Activated T-helper 17 cell treated with anti-CD3 and anti-CD28 coated beads, Interleukin-2, amount 50 U/mL, for 72 hours (primary cell): ENCODE results near the gene COMMD1. TPM values are rescaled to one million over a fixed set of nuclear protein-coding genes. Genes with fewer than 3 reads are reported as not detected.
"Not testable (repeated sequence)": the region's sequence is repeated elsewhere in the genome, so short reads cannot be mapped to it uniquely, and the experiment has no call there.

ENCODE experiments used
- ATAC-seq: fragments of 150-1000 bp; cut with Tn5 transposase; replicated peaks from 2 replicates; pipeline ENCODE4 v1.10.0; 2021; ENCODE audit warnings: mild to moderate bottlenecking, moderate library complexity
- H3K27ac Mint-ChIP-seq: one replicate; pipeline ENCODE4 v1.8.0; 2022; ENCODE audit warnings: mixed read lengths
- H3K27me3 Mint-ChIP-seq: one replicate; pipeline ENCODE4 v1.8.0; 2022; ENCODE audit warnings: mixed read lengths
- H3K36me3 Mint-ChIP-seq: one replicate; pipeline ENCODE4 v1.8.0; 2022; ENCODE audit warnings: low read depth, mild to moderate bottlenecking, mixed read lengths
- H3K4me1 Mint-ChIP-seq: one replicate; pipeline ENCODE4 v1.8.0; 2022; ENCODE audit warnings: mixed read lengths
- H3K4me3 Mint-ChIP-seq: one replicate; pipeline ENCODE4 v1.8.0; 2022; ENCODE audit warnings: mild to moderate bottlenecking, mixed read lengths
- H3K9me3 Mint-ChIP-seq: one replicate; pipeline ENCODE4 v1.8.0; 2022; ENCODE audit warnings: mixed read lengths
- total RNA-seq, 2 donors: library from RNA; stranded (reverse); gene quantifications; one replicate each; pipeline ENCODE4 v1.2.3, GENCODE V29; 2022

Gene COMMD1
- total RNA-seq, 2 donors from 2014 or later: 17.7 to 27.0 TPM

DNA sequence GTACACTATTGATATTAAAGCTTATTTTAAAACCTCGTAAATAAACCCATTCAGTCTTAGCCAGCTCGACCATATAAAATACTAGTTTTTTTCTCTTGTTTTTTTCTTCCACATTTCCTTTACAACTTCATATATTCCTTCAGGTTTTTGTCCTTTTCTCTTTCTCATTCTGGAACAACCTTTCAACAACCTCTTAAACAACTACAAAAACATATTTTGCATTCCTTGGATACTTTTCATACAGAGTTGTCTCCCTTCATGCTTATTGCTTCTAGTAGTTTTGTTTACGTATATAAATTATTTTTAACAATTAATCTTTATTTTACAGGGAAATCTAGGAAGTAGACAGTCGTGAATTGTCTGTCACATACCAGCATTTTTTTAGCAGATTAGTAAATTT is 41.2 kb downstream of the COMMD1 start:
- no peaks in the 10 kb centered on the region for H3K27me3 Mint-ChIP-seq
- no peaks in the 10 kb centered on the region for H3K9me3 Mint-ChIP-seq
- H3K27ac Mint-ChIP-seq: no peak overlapping the region
- H3K4me1 Mint-ChIP-seq: peaks cover 6% of the 10 kb centered on the region
- H3K4me3 Mint-ChIP-seq: no peak overlapping the region
- ATAC-seq: no peak
- no peaks in the 10 kb centered on the region for H3K36me3 Mint-ChIP-seq

DNA sequence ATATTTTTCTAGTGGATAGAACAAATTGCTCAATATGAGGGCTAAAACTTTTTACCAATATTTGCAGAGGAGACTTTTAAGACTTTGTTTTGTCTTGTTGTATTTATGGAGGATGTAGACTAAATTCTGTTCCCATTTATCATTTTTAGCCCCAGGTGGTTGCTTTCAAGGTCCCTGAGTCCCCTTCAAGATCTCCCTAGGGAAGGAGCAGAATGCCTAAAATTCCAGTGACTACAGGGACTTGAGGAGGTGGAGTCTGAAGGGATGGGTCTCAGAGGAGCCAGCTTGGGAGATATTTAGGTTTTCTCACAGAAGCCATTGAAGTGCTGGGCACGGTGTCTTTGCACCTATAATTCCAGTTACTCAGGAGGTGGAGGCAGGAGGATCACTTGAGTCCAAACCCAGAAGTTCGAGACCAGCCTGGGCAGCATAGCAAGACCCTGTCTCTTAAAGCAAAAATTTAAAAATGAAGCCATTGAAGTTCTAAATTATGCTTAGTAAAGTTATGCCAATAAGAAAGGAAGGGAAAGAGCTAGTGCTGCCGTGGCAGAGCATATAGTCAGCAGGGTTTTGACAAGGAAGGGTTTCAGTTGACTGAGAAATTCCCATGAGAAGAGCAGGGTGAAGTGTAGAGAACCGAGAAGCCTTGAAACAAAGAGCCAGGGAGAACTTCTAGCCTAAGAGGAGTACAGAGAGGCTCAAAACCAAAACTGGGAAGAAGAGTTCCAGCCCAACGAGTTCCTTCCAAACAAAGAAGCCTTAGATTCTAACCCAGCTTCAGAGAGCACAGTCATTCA is 43.4 kb downstream of the COMMD1 start:
- Mint-ChIP-seq H3K36me3 (no peaks in the 10 kb centered on the region), H3K4me1 (no peaks in the 10 kb centered on the region), H3K9me3 (no peaks in the 10 kb centered on the region), H3K4me3 (no peak overlapping the region), H3K27ac (no peak overlapping the region), H3K27me3 (no peaks in the 10 kb centered on the region)
- ATAC-seq: no peak

DNA sequence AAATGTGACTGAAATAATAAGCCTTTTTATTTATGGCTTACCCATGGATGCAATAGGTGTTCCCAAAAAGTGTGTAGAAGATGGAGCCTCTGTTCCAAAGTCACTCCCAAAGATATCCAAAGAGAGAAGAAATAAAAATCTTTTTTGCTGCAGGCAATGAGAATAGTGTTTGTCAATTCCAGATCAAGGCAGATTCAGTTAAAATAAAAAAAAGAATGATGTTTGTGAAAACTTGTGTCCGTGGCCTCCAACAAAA is 43.9 kb downstream of the COMMD1 start:
- H3K36me3 Mint-ChIP-seq: no peaks in the 10 kb centered on the region
- H3K4me1 Mint-ChIP-seq: no peaks in the 10 kb centered on the region
- H3K27ac Mint-ChIP-seq: no peak overlapping the region
- H3K4me3 Mint-ChIP-seq: no peak overlapping the region
- no peak for ATAC-seq
- no peaks in the 10 kb centered on the region for H3K27me3 Mint-ChIP-seq
- no peaks in the 10 kb centered on the region for H3K9me3 Mint-ChIP-seq

DNA sequence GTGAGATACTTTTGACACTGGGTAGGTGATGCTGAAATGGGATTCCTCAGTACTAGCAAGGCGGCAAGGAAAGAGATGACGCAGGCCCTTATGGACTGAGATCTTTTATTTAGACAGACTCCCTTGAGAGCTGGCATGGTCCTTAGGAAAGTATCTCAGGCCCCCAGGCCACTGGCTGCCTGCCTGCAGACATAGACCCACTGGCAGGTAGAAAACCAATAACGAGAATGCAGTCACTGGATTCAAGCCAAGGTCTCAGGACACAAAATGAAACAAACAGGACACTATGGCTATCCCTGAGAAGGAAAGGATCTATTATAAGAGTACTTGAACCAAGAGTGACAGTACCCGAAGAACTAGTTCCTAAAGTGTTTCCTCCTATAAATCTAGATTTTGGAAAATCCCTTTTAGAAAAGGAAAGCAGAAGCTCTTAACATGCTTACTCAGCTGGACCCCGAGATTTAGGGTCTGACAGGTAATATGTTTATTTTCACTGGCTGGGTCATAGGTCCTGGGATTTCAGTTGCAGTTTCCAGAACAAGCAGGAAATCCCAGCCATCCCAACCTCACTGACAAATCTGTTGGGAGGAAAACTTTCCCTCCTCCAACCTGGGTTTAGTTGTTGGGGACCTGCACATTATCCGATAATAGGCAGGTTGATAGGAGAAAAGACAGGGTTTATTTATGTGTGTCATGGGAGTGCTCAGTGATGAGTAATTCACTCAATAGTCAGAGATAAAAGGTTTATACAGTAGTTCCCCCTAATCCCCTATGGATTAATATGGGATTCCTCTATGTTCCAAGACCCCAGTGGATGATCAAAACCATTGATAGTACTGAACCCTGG is 44.5 kb downstream of the COMMD1 start:
- Mint-ChIP-seq H3K4me3 (no peak overlapping the region), H3K27me3 (no peaks in the 10 kb centered on the region), H3K36me3 (no peaks in the 10 kb centered on the region), H3K4me1 (no peaks in the 10 kb centered on the region), H3K9me3 (no peaks in the 10 kb centered on the region), H3K27ac (no peak overlapping the region)
- no peak for ATAC-seq

DNA sequence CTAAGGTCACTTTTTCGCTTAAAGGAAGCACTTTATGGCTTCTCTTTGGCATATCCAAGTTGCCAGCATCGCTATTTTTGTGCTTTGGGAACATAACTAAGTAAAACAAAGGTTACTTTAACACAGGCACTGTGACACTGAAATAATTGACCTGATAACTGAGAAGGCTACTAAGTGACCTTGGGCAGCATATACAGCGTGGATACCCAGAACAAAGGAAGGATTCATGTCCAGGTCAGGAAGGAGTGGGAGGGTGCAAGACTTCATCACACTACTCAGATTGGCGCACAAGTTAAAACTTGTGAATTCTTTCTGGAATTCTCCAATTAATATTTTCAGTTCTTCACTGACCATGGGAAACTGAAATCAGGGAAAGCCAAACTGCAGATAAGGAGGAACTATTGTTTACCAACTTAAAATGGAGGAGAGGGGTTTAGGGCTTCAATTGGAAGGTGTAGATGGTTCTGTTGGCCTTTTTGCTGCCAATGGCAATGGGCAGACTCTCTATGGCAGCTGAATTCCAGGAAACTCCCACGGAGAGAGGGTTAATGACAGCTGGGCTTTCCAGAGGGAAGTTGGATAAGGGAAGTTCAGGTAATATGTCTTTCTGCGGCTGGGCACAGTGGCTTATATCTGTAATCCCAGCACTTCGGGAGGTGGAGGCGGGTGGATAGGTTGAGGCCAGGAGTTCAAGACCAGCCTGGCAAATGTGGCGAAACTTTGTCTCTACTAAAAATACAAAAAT is 45.3 kb downstream of the COMMD1 start:
- Mint-ChIP-seq H3K27me3 (no peaks in the 10 kb centered on the region), H3K27ac (no peak overlapping the region)
- no peak for ATAC-seq

DNA sequence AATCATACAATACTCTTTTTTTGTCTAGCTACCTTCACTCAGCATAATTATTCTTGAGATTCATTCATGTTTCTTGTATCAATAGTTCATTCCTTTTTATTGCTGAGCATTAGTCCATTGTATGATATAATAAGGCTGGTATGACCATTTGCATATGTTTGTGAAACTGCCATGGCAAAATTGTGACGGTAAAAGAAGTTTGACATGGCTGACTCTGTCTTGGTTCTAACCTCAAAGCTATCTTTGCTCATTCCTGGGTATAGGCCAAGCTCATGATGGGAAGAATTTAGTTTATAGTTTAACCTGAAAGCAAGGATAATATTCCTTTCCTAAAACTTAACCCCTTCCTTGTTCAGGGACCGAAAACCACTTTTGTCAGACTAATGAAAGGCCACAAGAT is 46.4 kb downstream of the COMMD1 start:
- Mint-ChIP-seq H3K27me3 (no peaks in the 10 kb centered on the region), H3K27ac (no peak overlapping the region), H3K9me3 (no peaks in the 10 kb centered on the region), H3K36me3 (no peaks in the 10 kb centered on the region), H3K4me3 (no peak overlapping the region), H3K4me1 (no peaks in the 10 kb centered on the region)
- ATAC-seq: no peak

More for the DNA sequence above, 45.3 kb downstream of the COMMD1 start:
- H3K4me3 Mint-ChIP-seq: no peak overlapping the region
- no peaks in the 10 kb centered on the region for H3K9me3 Mint-ChIP-seq
- no peaks in the 10 kb centered on the region for H3K4me1 Mint-ChIP-seq
- H3K36me3 Mint-ChIP-seq: no peaks in the 10 kb centered on the region

DNA sequence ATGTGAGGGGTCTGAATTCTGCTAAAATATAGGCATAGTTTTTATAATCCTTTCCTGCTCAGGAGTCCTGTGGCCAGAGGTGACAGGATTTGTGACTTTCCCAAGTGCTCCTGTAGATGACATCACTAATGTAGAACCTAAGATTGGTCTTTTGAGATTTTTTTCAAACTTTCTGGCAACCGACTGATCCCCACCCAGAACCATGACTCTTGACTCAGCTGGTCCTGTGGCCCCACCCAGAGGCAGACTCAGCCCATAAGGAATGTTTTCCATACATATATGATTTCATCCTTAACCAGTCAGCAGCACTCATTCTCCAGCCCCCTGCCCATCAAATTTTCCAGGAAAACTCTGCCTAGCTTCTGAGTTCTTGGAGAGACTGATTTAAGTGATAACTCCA is 46.8 kb downstream of the COMMD1 start:
- H3K4me1 Mint-ChIP-seq: no peaks in the 10 kb centered on the region
- no peaks in the 10 kb centered on the region for H3K36me3 Mint-ChIP-seq
- H3K9me3 Mint-ChIP-seq: no peaks in the 10 kb centered on the region
- H3K27me3 Mint-ChIP-seq: no peaks in the 10 kb centered on the region
- H3K27ac Mint-ChIP-seq: no peak overlapping the region
- no peak overlapping the region for H3K4me3 Mint-ChIP-seq
- ATAC-seq: no peak

DNA sequence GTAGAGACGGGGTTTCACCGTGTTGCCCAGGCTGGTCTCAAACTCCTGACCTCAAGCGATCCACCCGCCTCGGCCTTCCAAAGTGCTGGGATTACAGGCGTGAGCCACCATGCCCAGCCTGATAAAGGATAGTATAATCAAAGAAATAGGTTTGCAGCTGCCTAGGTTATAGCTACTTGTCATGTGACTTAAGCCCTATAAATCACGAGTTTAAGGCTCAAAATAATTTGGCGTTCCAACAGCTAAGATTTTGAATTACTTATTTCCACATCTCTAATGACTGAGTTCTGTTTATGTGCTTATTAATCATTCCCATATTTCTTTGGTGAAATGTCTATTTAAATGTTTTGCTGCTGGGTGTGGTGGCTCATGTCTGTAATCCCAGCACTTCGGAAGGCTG is 49.4 kb downstream of the COMMD1 start:
- not testable (repeated sequence) for H3K36me3 Mint-ChIP-seq, H3K27ac Mint-ChIP-seq, ATAC-seq, H3K27me3 Mint-ChIP-seq, H3K9me3 Mint-ChIP-seq, H3K4me1 Mint-ChIP-seq, H3K4me3 Mint-ChIP-seq

DNA sequence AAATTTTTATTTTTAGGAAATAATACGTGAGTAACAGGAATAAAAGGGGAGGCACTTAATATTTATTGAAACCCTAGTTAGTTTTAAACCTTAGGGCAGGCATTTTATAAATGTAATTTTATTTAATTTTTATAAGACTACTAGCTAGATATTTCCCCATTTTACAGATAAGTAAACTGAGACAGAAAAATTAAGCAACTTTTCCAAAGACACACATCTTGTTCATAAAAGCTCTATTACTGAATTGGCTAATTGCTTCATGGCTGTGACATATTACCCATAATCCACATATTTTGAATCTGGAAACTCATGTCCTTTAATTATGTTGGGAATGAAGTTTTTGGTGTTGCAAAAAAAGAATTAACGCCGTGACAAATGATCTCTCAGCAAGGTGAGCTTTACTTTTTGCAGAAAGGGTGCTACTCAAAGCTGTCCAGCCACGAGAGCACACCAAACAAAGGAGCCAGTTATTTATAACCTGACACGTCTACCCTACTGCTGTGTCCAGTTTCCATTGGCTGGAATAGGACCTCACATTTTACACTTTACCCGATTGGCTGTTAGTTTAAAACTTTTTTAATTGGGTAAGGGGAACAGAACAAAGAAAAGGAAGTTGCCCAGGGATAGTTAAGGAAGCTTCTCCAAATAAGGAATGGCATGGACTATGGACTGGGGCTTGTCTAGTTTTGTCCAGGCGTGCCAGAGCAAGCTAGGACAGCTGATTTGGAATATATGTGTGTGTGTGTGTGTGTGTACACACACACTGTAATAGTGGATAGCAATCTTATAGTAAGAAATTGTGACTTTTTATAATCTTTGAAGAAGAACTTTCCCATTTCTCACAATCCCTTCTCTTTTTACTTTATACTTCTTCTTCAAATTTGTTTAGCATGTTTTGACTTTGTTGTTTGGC is 54.2 kb downstream of the COMMD1 start:
- ATAC-seq: no peak
- H3K27me3 Mint-ChIP-seq: no peaks in the 10 kb centered on the region
- H3K27ac Mint-ChIP-seq: peak overlapping the region; percentile 2
- H3K9me3 Mint-ChIP-seq: no peaks in the 10 kb centered on the region
- no peaks in the 10 kb centered on the region for H3K36me3 Mint-ChIP-seq
- H3K4me3 Mint-ChIP-seq: no peak overlapping the region
- H3K4me1 Mint-ChIP-seq: no peaks in the 10 kb centered on the region

DNA sequence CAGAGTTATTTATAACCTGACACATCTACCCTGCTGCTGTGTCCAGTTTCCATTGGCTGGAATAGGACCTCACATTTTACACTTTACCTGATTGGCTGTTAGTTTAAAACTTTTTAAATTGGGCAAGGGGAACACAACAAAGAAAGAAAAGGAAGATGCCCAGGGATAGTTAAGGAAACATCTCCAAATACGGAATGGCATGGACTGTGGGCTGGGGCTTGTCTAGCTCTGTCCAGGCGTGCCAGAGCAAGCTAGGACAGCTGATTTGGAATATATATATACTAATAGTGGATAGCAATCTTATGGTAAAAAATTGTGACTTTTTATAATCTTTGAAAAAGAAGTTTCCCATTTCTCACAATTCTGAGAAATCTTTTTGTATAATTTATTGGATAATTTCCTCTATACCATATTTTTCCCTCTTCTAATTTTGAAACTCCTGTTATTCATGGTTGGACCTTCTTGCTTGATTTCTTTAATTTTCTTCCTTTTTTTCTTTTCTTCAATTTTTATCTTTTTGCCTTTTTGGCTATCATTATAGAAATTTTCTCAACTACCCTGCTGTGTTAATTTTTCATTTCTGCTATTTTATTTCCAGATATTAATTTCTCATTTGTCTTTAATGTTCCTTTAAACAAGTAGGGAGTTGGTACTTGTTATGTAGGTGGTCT is 55.9 kb downstream of the COMMD1 start:
- Mint-ChIP-seq H3K4me3 (no peak overlapping the region), H3K9me3 (no peaks in the 10 kb centered on the region), H3K27me3 (no peaks in the 10 kb centered on the region), H3K4me1 (no peaks in the 10 kb centered on the region), H3K27ac (no peak overlapping the region), H3K36me3 (no peaks in the 10 kb centered on the region)
- no peak for ATAC-seq

DNA sequence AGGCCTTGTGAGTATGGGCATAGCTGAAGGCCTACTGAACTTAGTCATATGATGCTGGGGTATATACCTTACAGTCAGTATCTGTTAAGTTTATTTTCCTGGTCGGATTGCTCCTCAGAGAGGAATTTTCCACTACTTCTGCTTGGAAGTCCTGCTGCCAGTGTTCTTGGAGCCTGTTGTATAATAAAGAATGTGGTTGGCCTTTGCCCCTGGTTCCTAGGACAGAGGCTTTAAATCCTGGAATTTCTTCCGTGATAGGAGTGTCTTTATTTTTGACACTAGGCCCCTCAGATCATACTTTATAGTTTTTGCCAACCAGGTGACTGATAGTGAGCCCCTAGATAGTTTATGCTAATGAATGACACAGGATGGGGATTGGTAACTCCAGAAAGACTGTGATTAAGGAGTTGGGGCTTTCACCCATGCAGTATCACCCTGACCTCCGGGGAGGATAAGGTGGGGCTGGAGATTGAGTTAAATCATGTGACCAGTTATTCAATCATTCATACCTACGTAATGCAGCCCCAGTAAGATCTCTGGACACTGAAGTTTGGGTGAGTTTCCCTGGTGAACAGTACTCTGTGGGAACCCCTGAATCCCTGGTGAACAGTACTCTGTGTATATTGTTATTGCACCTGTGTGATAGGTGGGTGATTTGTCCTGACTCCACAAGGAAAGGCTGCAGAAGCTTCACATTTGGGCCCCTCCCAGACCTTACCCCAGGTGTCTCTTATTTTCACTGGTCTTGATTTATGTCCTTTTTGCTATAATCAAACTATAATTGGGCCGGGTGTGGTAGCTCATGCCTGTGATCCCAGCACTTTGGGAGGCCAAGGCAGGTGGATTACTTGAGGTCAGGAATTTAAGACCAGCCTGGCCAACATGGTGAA is 56.9 kb downstream of the COMMD1 start:
- Mint-ChIP-seq H3K4me1 (no peaks in the 10 kb centered on the region), H3K36me3 (no peaks in the 10 kb centered on the region), H3K4me3 (no peak overlapping the region), H3K27me3 (no peaks in the 10 kb centered on the region), H3K27ac (no peak overlapping the region), H3K9me3 (no peaks in the 10 kb centered on the region)
- no peak for ATAC-seq

DNA sequence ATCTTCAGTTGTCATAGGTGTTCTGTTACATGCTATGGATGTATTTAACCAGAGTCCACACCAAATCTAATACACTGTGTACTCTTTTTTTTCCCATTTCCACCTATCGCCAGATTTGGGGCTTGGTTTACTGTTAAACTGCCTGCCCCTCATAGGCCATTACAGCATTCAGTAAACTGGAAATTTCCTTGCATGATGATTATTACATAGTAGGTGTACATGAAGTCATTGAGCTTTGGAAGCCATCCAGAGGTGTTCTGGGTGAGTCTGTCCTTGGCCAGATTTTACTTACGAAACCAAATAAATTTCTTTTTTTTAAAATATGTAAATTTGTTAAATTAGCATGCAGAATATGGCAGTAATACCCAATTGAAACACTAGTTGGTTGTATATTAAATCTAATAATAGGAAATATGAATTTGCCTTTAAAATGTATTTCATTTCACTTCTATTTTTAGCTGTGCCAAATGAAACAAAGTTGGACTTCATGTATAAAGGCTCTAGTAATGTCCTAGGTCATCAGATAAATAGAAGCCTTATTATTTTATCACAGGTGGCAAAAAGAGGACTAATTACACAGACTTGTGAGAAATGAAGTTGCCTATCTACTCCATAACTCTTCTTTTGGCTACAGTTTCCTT is 60.7 kb downstream of the COMMD1 start:
- H3K27me3 Mint-ChIP-seq: no peaks in the 10 kb centered on the region
- H3K9me3 Mint-ChIP-seq: no peaks in the 10 kb centered on the region
- no peaks in the 10 kb centered on the region for H3K4me1 Mint-ChIP-seq
- no peak for ATAC-seq
- H3K36me3 Mint-ChIP-seq: no peaks in the 10 kb centered on the region
- no peak overlapping the region for H3K27ac Mint-ChIP-seq
- H3K4me3 Mint-ChIP-seq: no peak overlapping the region

DNA sequence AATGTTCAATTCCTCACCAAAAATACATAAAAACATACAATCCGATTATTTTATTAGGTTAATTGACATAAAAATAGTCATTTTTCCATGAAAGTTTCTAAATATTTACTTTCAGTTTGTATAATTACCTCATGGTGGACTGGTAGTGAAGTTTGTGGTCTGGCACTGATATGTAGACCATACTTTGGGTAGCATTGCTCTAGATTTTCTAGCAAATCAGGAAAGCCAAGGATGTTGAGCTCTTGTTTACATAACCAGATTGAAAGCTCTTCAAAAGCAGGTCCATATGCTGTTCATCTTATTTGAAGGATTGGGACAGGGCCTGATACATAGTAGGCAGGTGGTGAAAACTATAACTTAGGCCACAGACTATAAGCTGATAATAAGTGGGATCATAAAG is 61.8 kb downstream of the COMMD1 start:
- H3K4me1 Mint-ChIP-seq: no peaks in the 10 kb centered on the region

More for the DNA sequence above, 61.8 kb downstream of the COMMD1 start:
- no peaks in the 10 kb centered on the region for H3K36me3 Mint-ChIP-seq
- no peaks in the 10 kb centered on the region for H3K9me3 Mint-ChIP-seq
- no peak for ATAC-seq
- H3K27ac Mint-ChIP-seq: no peak overlapping the region
- H3K27me3 Mint-ChIP-seq: no peaks in the 10 kb centered on the region
- H3K4me3 Mint-ChIP-seq: no peak overlapping the region
